ENCODE measurements around the gene RAMP3.
"Not testable (repeated sequence)": the region's sequence is repeated elsewhere in the genome, so short reads cannot be mapped to it uniquely, and the experiment has no call there.

RAMP3 gene

DNA sequence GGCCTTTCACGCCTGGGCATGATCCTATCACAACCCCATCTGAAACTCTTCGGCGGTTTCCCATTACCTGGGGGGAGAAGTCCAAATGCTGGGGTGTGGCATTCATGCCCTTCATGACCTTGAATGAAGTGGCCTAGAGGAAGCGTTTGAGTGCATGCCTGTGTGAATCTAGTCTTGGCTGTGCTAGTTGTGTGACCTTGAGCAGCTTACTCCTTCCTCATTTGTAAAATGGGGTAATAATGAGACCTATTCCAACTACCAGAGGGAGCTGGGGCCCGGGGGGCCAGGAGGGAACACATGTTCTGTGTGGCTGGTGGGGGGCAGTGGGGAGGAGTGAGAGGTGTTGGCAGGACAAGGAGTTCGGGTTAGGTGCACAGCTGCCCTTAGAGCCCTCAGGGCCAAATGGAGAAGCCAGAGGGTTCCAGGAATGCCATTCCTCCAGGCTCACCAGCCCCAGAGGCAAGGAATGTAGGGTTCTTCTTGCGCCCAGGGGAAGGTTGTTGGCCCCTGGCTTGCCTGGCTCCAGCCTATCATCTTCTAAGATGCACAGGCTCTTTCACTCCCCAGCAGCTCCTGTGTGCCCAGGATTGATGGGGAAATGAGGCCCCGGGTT, 24.8 kb upstream of the RAMP3 start:
- no peak for DNase-seq (ENCODE audit: low spot score)

DNA sequence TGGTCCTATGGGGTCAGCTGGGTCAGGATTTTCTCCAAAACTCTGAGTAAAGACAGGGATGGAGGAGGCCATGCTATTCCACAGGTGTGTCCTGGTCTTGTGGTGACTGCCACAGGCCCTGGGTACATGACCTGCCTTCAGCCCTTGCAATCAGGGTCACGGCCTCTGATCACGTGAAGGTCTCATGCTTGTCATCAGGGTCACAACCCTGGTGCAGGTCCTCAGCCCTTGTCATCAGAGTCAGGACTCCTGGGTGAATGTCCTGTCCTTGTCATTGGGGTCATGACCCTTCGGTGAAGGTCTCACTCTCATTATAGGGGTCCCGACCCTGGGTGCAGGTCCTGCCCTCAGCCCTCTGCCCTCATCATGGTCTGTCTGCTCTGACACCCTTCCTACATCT, 24.2 kb upstream of the RAMP3 start:
- no peak for DNase-seq (ENCODE audit: low spot score)

DNA sequence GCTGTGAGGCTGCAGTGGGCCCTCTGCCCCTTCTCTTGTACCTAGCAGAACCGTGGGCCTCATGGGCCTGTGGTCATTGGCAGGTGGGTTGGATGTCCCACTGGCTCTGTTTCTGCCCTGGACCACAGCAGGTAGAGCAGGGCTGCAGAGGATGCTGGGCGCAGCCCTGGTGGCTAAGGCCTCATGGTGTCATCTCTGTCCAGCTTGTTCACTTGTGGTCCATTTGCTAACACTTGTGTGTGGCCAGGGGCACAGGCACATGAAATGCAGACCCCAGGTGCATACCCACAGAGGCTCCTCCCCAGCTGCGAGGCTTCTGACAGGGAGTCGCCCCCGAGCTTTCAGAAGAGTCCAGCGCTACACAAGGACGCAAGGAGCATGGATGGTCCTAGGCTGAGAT, 23.7 kb upstream of the RAMP3 start:
- no peak for DNase-seq (ENCODE audit: low spot score)

DNA sequence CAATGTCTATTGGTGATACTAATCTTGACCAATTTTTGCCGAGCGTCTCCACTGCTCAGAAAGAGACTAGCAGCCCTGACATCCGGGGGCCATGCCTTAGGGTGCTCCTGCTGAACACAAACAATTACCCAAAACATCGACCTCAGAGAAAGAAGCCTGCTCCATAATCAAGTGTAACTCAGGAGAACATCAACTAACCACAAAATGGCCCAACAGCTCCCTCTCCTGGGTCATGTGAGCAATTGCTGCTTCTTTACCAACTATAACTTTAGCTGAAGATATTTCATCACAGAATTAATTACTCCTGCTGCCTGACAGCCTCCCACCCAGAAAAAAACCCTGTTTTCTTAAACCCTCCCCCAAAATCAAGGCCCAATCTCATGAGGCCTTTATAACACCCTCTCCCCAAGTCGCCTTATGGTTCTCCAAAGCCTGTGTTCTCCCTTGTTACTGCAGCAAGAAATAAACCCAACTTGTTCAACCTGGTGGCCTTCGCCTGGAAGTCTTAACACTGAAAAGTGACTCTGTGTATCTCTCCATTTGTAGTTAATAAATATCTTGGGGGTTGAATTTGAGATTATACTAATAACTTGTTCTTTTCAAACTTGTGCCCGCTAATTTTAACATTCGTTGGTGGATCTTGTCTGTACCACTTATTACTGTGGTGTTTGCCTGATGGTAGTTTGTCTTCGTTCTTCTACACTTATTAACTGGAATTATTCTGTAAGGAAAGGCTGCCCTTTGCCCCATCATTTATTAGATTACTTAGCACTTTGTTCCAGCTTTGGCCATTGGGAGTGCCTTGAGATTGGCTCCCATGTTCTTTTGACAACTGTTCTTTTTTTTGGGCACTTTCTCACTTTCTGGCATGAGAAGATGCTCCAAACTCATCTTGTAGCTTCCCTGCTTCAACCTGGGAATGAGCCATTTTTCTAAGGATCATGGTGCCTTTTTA, 21.2 kb upstream of the RAMP3 start:
- DNase-seq (ENCODE audit: low spot score), result peak; percentile 71

DNA sequence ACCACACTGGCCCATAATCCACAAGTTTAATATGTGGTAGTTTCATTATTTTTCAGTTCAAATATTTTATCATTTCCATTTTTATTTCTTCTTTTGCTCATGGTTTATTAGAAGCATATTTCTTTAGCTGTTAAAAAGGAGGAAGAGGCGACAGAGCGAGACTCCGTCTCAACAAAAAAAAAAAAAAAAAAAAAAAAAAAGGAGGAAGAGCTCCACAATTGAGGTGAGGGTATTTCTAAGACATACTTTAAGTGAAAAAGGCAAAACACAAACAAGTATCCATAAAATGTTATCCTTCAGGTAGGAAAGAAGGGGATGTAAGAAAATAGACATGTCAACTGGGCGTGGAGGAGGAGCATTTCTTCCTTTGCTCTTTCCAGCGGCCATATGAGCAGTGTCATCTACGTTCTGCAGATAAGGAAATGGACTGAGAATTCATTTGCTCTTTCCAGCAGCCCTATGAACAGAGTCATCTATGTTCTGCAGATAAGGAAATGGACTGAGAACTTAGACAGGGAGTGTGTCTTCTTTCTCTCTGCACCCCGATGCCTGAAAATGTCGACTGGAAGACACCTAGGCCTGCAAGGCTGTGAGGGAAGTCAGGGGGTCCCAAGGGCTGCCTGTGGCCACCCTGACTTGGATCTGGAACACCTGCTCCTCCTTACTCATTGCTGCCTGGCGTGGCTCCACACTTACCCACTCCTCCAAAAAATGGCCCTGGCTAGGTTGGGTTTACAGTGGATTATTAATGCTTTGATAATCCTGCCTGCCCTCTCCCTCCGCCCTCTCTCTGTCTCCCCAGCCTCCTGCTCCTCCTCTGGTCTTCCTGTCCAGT, 18.9 kb upstream of the RAMP3 start:
- no peak for DNase-seq (ENCODE audit: low spot score)

DNA sequence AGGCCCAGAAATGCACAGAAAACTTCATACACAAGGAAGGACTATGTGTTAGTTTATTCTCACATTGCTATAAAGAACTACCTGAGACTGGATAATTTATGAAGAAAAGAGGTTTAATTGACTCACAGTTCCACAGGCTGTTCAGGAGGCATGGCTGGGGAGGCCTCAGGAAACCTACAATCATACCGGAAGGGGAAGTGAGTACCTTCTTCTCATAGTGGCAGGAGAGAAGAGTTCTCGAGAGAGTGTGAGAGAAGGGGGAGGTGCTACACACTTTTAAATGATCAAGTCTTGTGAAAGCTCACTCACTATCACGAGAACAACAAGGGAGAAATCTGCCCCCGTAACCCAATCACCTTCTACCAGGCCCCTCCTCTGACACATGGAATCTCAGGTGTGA, 16.8 kb upstream of the RAMP3 start:
- no peak for DNase-seq (ENCODE audit: low spot score)

DNA sequence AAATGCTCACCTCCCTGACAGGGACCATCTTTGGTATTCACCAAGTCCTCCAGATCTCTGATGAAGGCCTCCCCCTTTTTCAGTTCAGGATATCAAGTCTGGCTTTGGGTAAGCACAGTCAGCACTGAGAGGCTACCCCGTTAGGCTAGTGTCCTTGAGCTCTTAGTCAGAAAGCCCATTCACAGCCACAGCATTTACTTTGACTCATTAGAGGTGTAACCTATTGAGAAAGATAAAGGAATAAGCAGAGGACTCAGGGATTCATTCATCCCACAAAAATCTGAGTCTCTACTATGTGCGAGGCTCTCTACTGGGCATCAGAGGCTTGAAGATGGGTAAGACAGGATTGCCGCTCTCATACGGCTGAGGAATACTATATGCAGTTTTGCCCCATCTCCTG, 14.0 kb upstream of the RAMP3 start:
- DNase-seq (ENCODE audit: low spot score), result no peak

DNA sequence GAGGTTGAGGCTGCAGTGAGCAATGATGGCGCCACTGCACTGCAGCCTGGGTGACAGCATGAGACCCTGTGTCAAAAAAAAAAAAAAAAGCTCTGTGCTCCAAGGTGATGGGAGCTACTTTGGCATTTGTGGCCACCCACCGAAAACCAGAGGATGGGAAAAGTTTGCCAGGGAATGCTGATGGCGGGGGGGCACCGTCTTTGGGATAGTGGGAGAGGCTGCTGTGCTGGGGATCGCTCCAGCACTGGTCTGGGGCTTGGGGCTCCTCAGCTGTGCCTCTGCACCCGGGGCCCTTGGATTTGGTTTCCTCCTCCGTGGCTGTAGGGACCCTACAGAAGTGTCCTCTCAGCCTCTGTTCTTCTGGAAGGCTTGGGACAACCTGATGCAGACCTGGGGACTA, 11.7 kb upstream of the RAMP3 start:
- no peak for DNase-seq (ENCODE audit: low spot score)

DNA sequence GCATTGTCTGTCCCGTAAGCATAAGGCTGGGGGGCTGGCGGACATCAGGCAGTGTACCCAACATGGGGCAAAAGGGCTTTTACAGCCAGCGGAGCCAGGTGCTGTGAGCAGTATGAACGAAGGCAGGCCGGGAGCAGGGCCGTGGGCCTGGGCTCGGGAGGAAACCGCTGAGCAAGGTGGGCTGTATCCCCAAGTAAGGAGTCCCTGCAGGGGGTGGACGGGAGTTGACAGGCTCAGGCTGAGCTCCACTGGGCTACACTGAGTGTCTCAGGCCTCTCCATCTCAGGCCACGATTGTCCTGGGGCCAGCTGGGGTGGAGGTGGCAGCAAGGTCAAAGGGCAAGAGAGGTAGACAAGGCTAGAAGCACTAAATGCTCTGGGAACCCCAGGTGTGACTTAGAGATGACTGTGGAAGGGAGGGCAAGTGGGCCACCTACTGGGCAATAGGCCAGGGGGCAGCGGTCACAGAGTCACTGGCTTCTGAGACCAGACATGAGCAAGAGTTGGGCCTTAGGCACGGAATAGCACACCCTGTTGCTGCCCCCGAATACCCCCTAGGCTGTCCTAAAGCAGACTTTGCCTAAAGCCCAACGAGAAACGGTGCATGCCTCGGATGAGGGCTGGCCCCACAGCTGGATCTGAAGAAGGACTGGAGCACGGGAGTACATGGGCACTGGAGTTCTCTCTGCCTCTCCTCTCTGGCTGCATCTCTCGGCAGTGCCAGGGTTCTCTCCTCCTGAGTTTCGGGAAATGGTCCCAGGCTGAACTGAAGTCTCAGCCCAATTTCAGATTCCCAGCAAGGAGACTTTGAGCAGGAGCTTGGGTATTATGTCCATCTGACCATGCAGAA, 10.8 kb upstream of the RAMP3 start:
- no peak for DNase-seq (ENCODE audit: low spot score)

DNA sequence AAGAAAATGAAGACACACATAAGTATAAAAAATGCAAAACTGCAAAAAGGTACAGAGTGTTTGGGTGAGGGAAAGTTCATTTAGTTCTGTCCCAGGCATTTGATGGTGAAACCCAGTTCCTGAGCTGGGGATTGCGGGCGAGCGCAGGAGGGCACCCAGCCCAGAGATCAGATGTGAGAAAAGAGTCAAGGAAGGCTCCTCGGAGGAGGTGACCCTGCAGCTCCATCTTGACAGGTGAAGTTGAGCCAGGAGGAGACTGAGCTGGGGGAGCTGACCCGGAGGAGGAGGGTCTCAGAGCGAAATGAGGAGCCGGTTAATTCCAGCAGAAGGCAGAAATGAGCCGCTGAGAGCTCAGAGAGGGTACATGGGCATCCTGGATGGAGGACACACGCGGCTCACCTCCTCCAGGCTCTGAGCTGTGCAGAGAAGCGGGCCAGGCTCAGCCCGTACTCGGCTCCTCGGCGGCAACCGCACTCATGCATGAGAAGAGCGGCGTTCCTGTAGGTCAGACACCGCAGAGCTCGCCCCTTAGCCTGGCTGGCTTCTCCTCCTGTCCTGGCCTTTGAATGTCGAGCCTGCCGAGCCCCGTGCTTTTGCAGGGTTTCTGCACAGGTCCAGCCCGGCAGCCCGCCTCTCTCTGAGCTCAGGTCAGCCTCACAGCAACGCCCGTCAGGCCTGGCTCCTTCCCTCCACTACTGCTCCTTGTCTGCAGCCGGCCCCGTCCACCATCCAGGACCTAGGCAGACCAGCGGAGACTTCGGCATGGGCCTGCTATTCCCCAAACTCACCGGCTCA, 9.5 kb upstream of the RAMP3 start:
- DNase-seq (ENCODE audit: low spot score), result no peak

DNA sequence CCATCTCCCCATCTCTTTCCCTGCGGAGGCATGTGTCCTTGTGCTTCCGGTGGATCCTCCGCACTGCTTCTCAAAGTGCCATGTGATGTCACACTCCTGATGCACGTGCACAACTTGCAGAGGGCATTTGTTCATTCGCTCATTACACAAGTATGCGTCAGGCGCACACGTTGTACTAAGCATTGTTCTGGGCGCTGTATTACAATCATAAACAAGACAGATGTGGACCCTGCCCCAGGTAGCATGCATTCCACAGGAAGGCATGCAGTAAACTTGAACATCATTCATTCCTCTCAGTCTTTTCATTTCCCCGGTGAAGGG, 9.0 kb upstream of the RAMP3 start:
- no peak for DNase-seq (ENCODE audit: low spot score)

DNA sequence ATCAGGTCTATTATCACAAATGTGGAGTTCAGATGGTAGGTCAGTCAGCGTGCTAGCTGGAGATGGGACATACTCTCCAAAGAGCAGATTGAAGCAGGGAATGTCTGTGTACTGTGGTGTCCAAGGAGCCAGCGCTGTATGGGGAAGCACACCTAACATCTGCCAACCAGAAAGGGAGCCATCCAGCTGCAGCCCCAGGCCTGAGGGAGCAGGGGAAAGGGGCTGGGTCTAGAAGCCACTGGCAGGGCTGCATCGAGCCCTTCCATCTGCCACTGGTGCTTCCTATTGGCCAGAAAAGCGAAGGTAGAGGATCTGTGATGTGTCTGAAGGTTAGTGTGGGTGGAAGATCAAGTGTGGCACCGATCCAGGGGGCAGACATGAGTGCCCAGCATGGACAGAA, 8.0 kb upstream of the RAMP3 start:
- DNase-seq (ENCODE audit: low spot score), result no peak

DNA sequence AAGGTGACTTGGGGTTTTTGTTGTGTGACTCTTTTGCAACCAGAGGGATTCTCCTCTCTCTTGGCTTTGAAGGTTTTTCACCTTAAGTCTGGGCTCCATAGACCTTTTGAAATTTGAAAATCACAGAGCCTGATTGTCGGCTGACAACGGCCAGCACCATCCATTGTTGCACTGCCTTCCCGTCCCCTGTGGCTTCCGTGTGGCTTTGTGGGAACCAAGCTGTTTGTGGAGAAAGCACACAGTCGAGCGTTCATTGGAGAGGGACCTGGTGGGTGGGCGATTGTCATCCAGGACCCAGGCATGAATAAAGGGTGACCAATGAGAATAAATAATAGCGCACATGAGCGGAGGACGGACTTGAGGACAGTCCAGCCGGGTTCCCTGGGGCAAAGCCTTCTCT, 7.4 kb upstream of the RAMP3 start:
- no peak for DNase-seq (ENCODE audit: low spot score)

DNA sequence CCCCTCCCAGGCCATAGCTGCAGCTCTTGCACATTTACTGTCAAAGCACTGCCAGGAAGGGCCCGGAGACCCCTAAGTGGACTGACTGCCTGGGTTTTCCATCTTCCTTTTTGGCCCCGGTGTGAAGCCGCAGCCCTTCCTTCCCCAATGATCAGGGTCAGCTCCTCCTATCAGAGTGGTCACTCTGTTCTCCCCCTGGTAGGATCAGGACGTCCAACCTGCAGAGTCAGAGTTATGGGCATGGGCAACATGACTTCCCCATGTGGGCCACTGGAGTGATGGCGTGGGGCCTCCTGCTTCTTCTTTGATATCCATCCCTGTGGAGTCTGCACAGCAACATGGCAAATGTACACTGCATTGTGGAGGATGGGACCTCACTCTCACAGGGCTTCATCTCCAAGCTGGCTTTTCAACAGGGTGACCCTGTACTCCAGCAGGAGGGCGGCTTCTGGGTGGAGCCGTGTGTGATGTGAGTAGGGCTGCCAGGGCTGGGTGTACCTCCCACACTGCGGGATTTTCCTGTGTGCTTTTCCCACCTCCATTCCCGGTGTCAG, 6.4 kb upstream of the RAMP3 start:
- DNase-seq (ENCODE audit: low spot score), result no peak

DNA sequence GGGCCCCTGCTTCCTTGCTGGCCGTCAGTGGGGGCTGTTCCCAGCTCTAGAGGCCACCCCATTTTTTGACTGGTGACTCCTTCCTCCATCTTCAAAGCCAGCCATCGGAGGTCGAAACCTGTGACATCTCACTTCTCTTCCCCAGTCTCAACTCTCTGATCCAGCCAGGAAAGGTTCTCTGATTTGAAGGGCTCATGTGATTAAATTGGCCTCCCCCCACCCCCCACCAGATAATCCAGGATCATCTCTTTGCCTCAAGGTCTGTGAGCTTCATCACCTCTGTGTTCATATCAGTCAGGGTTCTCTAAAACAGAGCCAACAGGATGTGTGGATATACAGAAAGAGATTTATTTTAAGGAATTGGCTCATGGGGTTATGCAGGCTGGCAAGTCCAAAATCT, 5.6 kb upstream of the RAMP3 start:
- no peak for DNase-seq (ENCODE audit: low spot score)

DNA sequence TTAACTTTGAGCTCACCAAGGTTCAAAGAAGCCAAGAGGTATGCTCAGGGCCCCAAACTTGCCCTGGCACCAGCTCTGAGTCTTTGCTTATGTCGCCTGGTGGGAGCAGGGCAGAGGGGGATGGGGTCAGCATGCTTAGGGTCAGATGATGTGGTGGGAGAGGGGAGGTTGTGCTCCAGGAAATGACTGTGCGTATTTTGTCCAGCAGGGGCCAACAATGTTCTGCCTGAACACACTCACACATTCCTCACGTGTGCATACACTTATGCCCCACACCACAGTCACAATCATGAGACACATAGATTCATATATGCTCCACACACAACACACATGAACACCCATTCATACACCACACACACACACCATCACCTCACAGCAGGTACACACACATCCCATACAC, 4.4 kb upstream of the RAMP3 start:
- no peak for DNase-seq (ENCODE audit: low spot score)

DNA sequence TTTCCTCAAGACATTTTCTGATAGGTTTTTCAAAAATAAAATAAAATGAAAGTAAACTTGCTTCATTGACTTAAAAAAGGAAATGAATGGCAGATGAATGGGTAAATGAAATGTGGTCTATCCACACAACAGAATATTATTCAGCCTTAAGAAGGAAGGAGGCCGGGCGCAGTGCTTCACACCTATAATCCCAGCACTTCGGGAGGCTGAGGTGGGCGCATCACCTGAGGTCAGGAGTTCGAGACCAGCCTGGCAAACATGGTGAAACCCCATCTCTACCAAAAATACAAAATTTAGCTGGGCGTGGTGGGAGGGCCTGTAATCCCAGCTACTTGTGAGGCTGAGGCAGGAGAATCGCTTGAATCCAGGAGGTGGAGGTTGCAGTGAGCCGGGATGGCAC, 3.7 kb upstream of the RAMP3 start:
- DNase-seq (ENCODE audit: low spot score), result not testable (repeated sequence)

DNA sequence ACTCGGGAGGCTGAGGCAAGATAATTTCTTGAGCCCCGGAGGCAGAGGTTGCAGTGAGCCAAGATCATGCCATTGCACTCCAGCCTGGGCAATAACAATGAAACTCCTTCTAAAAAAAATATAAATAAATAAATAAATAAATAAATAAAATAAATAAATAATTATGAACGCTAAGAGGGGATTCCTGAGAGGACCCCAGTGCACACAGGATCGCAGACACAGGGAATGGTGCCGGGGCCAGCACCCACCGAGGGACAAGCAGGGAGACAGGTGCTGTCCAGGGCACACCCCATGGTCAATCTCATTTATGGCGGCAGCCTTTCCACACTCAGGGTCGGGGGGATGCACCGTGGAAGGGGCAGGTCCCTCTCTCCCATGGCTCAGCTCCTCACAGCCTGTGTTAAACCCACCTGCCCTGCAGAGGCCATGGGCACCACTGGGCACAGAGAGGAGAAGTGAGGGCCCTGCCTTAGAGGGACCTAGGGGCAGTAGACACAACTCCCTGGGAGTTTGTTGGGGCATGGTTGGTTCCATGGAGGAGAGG, 2.2 kb upstream of the RAMP3 start:
- no peak for DNase-seq (ENCODE audit: low spot score)

DNA sequence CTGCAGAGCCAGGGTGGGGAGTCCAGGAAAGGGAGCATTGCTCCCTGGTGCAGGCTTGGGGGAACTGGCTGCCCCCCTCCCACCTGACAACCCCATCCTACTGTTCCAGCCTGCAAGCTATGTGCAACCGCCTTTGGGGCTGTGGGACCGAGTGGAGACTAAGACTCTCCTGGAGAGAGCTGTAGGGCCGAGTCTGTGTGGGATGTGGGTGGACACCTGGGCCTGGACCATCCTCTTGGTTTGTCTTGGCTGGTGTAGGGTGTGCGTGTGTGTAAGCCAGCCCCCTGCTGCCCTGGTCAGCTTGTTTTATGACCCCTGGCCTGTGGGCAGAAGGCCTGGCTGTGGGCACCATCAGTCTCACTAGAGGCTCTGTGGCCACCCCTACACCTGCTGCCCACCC, 1.6 kb upstream of the RAMP3 start:
- no peak for DNase-seq (ENCODE audit: low spot score)

DNA sequence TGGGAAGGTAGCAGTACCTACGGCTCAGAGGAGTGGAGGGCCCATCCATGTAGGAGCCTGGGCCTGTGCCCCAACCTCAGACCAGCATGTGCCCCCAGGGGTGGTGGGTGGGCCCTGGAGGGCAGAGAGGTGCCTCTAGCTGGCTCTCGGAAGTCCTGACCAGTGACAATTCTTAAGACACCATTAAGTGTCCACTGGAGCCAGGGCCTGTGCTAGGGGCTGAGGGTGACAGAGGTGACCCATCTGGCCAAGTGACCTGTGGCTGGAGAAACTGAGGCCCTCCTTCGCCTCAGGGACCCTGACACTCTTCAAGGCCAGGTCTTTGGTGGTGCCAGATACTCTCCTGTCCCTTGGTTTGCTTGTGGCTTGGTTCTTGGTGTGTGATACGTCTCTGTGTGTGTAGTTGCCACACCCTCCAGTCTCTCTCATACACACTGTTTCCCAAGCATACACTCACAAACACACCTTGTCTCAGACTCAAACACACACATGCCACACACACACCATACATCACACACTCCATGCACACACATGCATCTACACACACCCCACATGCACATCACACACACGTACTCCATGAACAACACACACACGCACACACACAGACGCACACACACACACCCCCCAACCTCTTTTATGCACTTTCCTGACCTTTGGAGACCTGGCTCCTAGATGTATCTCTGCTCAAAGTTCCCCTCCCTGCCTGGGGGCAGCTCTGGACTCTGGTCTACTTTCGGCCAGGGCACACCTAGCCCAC, 897 bp upstream of the RAMP3 start:
- no peak for DNase-seq (ENCODE audit: low spot score)

Measured in putamen (tissue), 1 donor.